NB4 (cell line): ENCODE data around the gene DISP2.

Source experiments
- POLR2A ChIP-seq: IDR thresholded peaks from 2 replicates; pipeline ENCODE4 v1.6.1; 2011; ENCODE audit warnings: mild to moderate bottlenecking; ENCODE audit not compliant: insufficient read length; ENCODE audit errors: extremely low read depth
- TF ChIP-seq, protein P1 (sequence below): IDR thresholded peaks from one replicate; pipeline ENCODE4 v1.5.1; 2012; ENCODE audit warnings: low read depth, low read length
- TF ChIP-seq, protein P2 (sequence below): IDR thresholded peaks from 2 replicates; pipeline ENCODE4 v1.6.1; 2011; ENCODE audit warnings: low read depth, low read length

DNA sequence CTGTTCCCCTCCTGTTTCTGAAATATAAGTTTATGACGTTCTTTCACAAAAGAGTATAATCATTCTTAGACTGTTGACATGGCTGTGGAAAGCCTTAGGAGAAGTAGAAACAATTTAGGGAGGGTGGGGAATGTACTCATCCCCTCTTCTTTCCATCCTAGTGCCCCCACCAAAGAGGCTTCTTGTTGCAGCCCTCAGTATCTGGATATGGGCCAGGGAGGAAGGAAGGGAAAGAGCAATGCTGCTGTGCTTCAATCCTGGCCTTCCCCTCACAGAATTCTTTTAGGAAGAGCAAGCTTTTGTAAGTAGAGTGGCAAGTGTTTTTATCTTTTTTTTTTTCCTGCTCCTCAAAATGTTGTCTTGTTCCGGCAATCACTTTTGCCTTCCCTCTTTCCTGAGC lies 32.8 kb upstream of the DISP2 start:
- no peak for TF ChIP-seq POLR2A
- TF ChIP-seq, protein P1, sequence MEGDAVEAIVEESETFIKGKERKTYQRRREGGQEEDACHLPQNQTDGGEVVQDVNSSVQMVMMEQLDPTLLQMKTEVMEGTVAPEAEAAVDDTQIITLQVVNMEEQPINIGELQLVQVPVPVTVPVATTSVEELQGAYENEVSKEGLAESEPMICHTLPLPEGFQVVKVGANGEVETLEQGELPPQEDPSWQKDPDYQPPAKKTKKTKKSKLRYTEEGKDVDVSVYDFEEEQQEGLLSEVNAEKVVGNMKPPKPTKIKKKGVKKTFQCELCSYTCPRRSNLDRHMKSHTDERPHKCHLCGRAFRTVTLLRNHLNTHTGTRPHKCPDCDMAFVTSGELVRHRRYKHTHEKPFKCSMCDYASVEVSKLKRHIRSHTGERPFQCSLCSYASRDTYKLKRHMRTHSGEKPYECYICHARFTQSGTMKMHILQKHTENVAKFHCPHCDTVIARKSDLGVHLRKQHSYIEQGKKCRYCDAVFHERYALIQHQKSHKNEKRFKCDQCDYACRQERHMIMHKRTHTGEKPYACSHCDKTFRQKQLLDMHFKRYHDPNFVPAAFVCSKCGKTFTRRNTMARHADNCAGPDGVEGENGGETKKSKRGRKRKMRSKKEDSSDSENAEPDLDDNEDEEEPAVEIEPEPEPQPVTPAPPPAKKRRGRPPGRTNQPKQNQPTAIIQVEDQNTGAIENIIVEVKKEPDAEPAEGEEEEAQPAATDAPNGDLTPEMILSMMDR, result no peak
- TF ChIP-seq, protein P2, sequence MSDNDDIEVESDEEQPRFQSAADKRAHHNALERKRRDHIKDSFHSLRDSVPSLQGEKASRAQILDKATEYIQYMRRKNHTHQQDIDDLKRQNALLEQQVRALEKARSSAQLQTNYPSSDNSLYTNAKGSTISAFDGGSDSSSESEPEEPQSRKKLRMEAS, result no peak
